ENCODE results near the gene HEMK1. TPM values are rescaled to one million over a fixed set of nuclear protein-coding genes. Genes with fewer than 3 reads are reported as not detected.

The HEMK1 gene
- total RNA-seq, 4 donors from 2014 or later: 4.6 to 10.6 (median 6.3) TPM

DNA sequence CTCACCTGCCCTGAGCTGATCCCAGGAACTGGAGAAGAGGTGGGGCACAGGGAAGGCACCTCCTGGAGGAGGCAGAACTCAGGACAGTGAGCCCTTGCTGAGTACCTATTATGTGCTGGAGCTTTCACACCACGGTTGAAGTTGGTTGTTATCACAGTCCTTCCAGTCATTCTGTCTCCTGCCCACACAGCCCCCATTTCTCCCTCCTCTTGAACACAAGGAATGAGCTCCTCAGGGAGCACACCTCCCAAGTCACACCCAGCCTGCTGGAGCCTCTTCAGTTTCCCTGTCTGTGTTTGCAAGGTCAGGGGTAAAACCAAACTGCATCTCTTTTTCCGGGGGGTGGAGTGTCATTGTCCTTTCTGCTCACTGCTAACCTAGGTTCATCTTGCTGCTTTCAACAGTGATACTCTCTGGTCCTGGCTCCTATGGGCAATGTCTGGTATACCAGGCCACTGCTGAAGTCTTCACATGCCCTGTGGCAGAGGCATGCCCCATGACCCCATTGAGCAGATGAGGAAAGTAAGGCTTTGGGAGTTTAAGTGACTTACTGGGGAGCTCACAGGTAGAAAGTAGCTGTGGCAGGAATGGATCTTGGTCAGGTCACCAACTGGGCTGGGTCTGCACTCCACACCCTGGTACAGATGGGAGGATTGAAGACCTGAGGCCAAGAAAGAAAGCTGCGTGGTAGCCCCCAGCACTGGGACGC, 31.7 kb upstream of the HEMK1 start:
- H3K27ac ChIP-seq (replicated peaks in 1 of 4): no peak overlapping the region
- H3K9me3 ChIP-seq: no peaks in the 10 kb centered on the region
- TF ChIP-seq POLR2A (IDR thresholded peaks at IDR 0.05; ENCODE audit: low read depth) (no peak), EP300 (IDR thresholded peaks at IDR 0.05) (no peak), POLR2AphosphoS5 (IDR thresholded peaks at IDR 0.05) (no peak)
- TF ChIP-seq, protein P1, sequence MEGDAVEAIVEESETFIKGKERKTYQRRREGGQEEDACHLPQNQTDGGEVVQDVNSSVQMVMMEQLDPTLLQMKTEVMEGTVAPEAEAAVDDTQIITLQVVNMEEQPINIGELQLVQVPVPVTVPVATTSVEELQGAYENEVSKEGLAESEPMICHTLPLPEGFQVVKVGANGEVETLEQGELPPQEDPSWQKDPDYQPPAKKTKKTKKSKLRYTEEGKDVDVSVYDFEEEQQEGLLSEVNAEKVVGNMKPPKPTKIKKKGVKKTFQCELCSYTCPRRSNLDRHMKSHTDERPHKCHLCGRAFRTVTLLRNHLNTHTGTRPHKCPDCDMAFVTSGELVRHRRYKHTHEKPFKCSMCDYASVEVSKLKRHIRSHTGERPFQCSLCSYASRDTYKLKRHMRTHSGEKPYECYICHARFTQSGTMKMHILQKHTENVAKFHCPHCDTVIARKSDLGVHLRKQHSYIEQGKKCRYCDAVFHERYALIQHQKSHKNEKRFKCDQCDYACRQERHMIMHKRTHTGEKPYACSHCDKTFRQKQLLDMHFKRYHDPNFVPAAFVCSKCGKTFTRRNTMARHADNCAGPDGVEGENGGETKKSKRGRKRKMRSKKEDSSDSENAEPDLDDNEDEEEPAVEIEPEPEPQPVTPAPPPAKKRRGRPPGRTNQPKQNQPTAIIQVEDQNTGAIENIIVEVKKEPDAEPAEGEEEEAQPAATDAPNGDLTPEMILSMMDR (IDR thresholded peaks at IDR 0.05): no peak
- no peak overlapping the region for H3K4me3 ChIP-seq
- intact Hi-C loops (cut with DNase I): no loop called here
- no peak for DNase-seq (ENCODE audit: extremely low spot score)
- peaks cover 0 to 18% (median 0%) of the 10 kb centered on the region in 4 donors for H3K27me3 ChIP-seq
- no peaks in the 10 kb centered on the region for H3K4me1 ChIP-seq
- H3K36me3 ChIP-seq: no peaks in the 10 kb centered on the region
- WGBS: 70% methylated on average over 4 of the region's 4 CpGs

DNA sequence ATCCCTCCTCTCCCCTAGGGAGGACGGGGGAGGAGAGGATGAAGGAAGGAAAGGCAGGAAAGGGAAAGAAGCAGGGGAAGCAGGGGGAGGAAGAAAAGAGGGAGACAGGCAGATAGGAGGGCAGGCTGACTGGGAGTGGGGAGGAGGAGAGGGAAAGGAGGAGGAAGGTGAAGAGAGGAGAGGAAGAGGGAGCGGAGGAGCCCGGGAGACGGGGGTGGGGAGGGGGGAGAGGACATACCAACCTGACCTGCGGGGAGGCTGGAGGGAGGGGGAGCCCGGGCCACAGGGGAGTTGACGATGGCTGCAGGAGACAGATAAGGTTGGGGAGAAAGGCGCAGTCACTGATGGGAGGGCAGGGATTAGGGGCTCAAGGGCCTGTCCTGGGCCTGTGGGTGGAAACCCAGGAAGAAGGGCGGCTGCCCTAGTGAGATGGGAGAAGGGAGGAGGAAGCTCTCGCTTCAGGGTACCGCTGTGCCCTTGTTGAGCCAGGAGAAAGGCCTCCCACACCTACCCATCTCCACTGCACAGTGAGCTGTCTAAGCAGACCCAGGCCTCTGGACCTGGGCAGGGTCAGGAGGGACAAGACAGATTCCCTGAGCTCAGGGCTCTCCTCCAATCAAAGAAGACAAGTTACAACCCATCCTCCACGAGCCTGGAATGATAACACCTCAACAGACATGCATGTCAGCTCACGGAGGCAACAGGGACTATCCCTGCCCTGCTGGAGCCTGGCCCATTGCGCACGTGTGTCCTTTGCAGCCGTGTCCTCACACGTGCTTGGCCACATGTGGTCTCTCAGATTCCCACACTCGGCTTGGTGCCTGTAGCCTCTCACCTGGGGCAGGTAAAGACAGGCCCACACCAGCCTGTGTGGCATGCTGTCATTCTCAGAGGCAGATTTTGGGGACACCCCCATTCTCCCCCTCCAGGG, 29.7 kb upstream of the HEMK1 start:
- Histone ChIP-seq H3K36me3 (no peaks in the 10 kb centered on the region), H3K4me3 (no peak overlapping the region), H3K27me3 (peaks cover 0 to 18% (median 0%) of the 10 kb centered on the region in 4 donors), H3K27ac (replicated peaks in 1 of 4) (no peak overlapping the region), H3K4me1 (no peaks in the 10 kb centered on the region), H3K9me3 (no peaks in the 10 kb centered on the region)
- intact Hi-C loops (cut with DNase I): no loop called here
- TF ChIP-seq POLR2AphosphoS5 (IDR thresholded peaks at IDR 0.05): no peak
- no peak for TF ChIP-seq POLR2A (IDR thresholded peaks at IDR 0.05; ENCODE audit: low read depth)
- TF ChIP-seq, protein P1 (IDR thresholded peaks at IDR 0.05): no peak
- TF ChIP-seq EP300 (IDR thresholded peaks at IDR 0.05): no peak
- WGBS: 77% methylated on average over 16 of the region's 18 CpGs
- DNase-seq (ENCODE audit: extremely low spot score): no peak

DNA sequence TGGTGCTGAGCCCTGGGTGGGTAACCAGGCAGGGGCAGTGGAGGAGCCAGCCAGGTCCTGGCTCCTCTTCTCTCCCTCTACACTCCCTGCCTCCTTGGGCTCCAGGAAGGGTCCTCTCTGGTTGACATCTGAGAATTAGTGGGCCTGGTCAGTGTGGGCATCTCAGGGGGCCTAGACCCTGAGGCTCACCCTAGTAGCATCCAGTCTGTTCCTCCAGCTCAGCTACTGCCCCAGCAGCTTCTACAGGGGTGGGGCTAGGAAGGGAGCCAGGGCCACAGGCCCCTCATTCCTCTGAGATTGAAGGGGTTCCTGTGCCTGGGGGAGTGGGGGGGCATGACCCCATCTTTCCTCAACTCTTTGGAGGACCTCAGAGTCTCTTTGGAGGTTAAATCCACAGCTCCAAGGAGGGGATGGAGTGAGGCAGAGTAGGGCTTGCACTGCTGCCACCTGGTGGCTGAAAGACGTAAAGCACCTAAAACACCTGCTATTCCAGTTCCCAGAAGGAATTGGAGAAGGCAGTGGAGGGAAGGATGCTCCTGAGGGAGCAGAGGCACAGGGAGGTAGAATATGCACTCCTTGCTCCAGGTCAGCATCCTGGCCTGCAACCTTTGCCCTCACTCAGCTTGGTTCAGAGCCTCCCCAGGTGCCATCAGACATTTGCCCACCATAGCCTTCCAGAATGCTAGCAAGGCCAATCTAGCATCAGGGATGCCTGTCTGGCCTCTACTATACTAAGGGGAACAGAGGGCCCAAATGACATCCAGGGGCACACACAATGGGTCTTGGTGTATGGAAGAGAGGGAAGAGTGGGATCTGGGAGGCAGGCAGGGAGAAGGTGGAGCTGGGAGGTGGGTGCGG, 26.9 kb upstream of the HEMK1 start:
- Histone ChIP-seq H3K27ac (replicated peaks in 1 of 4) (no peak overlapping the region), H3K4me1 (no peaks in the 10 kb centered on the region), H3K36me3 (no peaks in the 10 kb centered on the region), H3K9me3 (no peaks in the 10 kb centered on the region), H3K4me3 (no peak overlapping the region), H3K27me3 (peaks cover 0 to 11% (median 0%) of the 10 kb centered on the region in 4 donors)
- TF ChIP-seq POLR2A (IDR thresholded peaks at IDR 0.05; ENCODE audit: low read depth): no peak
- TF ChIP-seq, protein P1 (IDR thresholded peaks at IDR 0.05): peak; percentile 81 to 90 (median 89)
- intact Hi-C loops (cut with DNase I): loop anchor here (2.0 kb wide), 2 partner anchors 106 to 196 kb away; no protein-coding TSS in a partner anchor
- 50% methylated on average over 2 of the region's 2 CpGs for WGBS
- no peak for DNase-seq (ENCODE audit: extremely low spot score)

DNA sequence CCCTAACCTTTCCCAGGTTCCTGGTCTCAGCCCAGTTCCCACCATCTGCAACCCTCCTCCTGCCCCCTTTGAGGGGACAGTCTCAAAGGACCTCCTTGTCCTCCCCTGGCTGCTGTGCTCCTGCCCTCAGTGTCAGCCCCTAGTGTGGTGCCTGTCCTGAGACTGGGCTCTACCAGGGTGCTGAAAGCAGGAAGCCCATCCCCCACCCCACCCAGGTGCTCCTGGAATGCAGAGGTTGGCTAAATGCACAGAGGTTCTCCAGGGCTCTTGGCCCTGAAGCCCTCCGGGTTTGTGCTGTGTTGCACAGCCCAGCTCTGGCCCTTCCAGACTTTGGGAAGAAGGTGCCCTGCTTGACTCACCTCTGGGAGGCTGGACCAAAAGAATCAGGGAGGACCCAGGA, 23.5 kb upstream of the HEMK1 start:
- no peaks in the 10 kb centered on the region for H3K4me1 ChIP-seq
- no peaks in the 10 kb centered on the region for H3K9me3 ChIP-seq
- no peak for TF ChIP-seq EP300 (IDR thresholded peaks at IDR 0.05)
- no peak for TF ChIP-seq POLR2A (IDR thresholded peaks at IDR 0.05; ENCODE audit: low read depth)
- no peak for TF ChIP-seq POLR2AphosphoS5 (IDR thresholded peaks at IDR 0.05)
- TF ChIP-seq, protein P1 (IDR thresholded peaks at IDR 0.05): no peak
- intact Hi-C loops (cut with DNase I): no loop called here
- no peaks in the 10 kb centered on the region for H3K27me3 ChIP-seq
- H3K27ac ChIP-seq (replicated peaks in 1 of 4): no peak overlapping the region
- 100% methylated on average over 1 of the region's 1 CpG for WGBS
- H3K4me3 ChIP-seq: no peak overlapping the region
- no peaks in the 10 kb centered on the region for H3K36me3 ChIP-seq
- DNase-seq (ENCODE audit: extremely low spot score): no peak

All from esophagus muscularis mucosa (tissue), 4 donors.